GM12874 (cell line): ENCODE measurements around the gene SEMG1.

ENCODE experiments used
- TF ChIP-seq, protein P1 (sequence below): IDR thresholded peaks from 2 replicates; pipeline ENCODE4 v1.5.1; 2011; ENCODE audit warnings: low read depth, mild to moderate bottlenecking, control low read depth, low read length, moderate library complexity; ENCODE audit not compliant: insufficient read depth

Gene SEMG1

DNA sequence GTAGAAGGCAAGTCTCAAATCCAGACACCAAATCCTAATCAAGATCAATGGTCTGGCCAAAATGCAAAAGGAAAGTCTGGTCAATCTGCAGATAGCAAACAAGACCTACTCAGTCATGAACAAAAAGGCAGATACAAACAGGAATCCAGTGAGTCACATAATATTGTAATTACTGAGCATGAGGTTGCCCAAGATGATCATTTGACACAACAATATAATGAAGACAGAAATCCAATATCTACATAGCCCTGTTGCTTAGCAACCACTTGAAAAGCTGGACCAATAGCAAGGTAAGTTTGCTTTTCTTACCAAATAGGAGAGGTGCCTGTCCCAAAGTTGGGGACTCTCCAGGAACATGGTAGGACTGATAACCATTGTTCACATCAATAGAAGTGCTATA, 16.3 kb downstream of the SEMG1 start:
- TF ChIP-seq, protein P1, sequence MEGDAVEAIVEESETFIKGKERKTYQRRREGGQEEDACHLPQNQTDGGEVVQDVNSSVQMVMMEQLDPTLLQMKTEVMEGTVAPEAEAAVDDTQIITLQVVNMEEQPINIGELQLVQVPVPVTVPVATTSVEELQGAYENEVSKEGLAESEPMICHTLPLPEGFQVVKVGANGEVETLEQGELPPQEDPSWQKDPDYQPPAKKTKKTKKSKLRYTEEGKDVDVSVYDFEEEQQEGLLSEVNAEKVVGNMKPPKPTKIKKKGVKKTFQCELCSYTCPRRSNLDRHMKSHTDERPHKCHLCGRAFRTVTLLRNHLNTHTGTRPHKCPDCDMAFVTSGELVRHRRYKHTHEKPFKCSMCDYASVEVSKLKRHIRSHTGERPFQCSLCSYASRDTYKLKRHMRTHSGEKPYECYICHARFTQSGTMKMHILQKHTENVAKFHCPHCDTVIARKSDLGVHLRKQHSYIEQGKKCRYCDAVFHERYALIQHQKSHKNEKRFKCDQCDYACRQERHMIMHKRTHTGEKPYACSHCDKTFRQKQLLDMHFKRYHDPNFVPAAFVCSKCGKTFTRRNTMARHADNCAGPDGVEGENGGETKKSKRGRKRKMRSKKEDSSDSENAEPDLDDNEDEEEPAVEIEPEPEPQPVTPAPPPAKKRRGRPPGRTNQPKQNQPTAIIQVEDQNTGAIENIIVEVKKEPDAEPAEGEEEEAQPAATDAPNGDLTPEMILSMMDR: no peak

DNA sequence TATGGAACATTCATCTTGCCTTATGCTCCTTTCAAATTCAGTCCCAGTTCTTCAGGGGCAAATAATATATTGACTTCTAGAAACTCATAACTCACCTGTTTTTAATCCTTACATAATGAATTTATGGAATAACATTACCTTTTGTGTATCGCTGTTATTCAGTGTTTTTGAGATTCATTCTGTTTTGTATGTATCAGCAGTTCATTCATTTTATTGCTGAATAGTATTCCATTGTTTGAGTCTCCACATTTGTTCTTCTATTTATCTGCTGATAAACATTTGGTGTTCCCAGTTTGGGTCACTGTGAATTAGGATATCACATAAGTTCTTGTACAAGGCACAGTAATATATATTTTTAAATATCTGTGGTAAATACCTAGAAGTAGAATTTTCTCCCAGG, 19.5 kb downstream of the SEMG1 start:
- TF ChIP-seq, protein P1: no peak

DNA sequence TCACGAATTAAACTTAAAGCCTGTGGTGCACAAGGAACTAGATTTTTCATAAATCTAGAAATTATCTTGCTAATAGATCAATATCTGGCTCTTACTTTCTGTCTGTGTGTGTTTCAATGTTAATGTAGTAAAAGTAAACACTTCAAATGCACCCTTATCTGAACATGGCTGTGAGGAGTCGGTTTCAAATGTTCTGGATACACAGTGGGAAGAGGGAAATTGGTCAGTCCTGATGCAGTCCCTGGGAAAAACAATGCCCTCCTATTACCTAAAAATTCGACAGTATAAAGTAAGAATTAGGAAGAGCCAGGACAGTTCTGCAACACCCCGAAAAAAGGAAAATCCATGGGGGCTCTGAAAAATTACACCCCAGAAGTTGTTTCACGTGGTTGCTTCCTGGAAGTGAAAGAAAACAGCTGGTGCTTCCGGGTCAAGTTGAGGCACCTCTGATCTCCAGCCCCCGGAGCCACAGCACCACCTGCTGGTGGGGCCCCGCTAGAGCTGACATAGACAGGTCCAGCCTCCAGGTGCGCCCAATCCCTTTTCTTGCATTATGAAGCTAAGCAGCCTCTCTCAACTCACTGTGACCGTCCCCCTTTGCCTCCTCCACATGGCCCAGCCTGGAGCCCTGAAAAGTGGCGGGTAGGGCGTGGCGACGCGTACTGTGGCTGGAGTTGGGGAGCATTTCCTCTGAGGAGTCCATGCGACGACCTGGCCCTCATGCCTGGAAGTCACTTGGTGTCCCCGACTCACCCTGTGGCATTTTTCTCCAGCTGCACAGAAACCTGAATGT, 22.6 kb downstream of the SEMG1 start:
- TF ChIP-seq, protein P1: peak; percentile 59

DNA sequence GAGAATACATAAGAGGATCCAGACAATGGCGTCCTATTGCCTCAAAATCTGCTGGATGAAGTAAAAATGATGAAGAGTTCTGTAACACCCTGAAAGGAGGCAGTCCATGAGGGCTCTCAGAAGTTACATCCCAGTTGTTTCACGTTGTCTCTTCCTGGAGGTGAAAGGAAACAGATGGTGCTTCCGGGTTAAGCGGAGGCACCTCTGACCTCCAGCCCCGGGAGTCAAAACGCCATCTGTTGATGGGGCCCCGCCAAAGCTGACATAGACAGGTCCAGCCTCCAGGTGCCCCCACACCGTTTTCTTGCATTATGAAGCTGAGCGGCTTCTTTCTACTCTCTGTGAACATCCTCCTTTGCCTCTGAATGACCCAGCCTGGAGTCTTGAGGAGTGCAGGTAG, 23.8 kb downstream of the SEMG1 start:
- TF ChIP-seq, protein P1: no peak

DNA sequence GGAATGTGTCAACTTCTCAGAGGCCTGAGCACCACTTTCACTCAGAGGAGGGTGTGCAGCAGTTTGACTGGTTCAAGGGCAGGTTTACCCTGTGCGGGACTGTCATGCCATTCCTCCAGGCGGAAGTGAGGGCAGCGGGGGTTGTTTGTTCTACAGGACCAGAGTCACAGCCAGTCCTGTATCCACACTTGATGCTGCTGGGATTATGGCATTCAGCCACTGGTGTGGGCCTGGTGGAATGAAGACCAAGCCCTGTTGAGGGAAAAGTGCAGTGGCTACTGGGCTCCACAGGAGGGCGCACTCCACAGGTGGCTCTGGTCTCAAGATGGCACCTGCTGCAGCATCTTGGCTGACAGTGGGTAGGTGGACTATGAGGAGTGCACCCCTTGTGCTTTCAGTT, 29.2 kb downstream of the SEMG1 start:
- TF ChIP-seq, protein P1: peak; percentile 66

DNA sequence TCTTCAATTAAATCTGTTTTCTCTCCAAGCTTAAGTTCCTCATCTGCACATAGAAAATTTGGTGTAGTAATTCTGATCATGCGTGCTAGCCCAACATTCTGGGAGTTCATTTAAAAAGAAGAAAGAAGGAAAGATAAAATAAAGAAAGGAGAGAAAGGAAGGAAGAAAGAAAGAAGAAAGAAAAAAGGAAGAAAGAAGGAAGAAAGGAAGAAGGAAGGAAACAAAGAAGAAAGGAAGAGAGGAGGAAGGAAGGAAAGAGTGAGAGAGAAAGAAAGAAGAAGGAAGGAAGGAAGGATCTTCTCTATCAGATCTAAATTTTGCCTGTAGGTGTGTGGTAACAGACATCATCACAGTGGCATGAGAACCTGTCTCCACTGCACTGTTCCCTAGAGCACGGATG, 31.3 kb downstream of the SEMG1 start:
- TF ChIP-seq, protein P1: no peak

DNA sequence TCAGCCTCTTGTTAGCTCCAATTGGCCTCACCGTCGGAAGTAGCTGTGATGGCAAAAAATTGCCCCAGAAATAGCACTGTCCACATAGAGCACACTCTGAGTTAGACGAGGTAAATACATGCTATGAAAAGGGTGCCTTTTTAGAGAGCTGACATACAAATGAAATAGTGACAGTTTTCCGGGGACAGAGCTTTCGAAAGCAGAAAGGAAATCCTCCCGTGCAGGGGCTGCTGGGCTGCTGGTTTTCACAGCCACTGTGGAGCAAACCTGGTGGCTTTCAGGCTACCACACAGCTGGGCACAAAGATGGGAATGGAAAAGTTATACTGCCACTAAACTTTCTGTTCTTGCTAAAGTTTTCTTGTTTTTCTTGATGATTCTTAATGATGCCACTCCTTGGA, 39.3 kb downstream of the SEMG1 start:
- TF ChIP-seq, protein P1: no peak
